ENCODE measurements around the gene RAP1B.

- TF ChIP-seq CTCF (conservative IDR thresholded peaks at IDR 0.05; ENCODE audit: low read depth, low read length), result no peak
- no peak for TF ChIP-seq SMC3 (IDR thresholded peaks at IDR 0.05; ENCODE audit: low read depth, low read length)
- TF ChIP-seq RAD21 (IDR thresholded peaks at IDR 0.05; ENCODE audit: low read length), result no peak
- no peak for TF ChIP-seq USF2 (IDR thresholded peaks at IDR 0.05; ENCODE audit: low read depth, low read length)
These were observed 19.4 kb downstream of the RAP1B start for GRCh38 chr12:68630050-68630449.

Data from IMR-90 (cell line).